WTC11 (cell line): Measurements from ENCODE around the gene TXN. TPM values are rescaled to one million over a fixed set of nuclear protein-coding genes. Genes with fewer than 3 reads are reported as not detected.
"Not testable (repeated sequence)": the region's sequence is repeated elsewhere in the genome, so short reads cannot be mapped to it uniquely, and the experiment has no call there.

Experiments used
- ATAC-seq: fragments of 200-7000 bp; cut with Tn5 transposase; 2 replicates; pipeline ENCODE4 v1.10.0; 2021; ENCODE audit warnings: mild to moderate bottlenecking, moderate library complexity
- CTCF ChIA-PET: fragments of 300-600 bp; sonication (Branson Sonifier 250); formaldehyde crosslinking; loops from one replicate; lab custom pipeline; 2021; ENCODE audit warnings: antibody characterized with exemption; lab: Charles Lee
- POLR2A ChIA-PET: fragments of 350-600 bp; sonication (Branson Sonifier 250); formaldehyde crosslinking; loops from one replicate; lab custom pipeline; 2021; ENCODE audit warnings: antibody characterized with exemption; lab: Charles Lee
- DNase-seq: peaks from one replicate; pipeline ENCODE4 v3.0.0; 2021; ENCODE audit warnings: low spot score
- H3K27ac Mint-ChIP-seq: 2 replicates; pipeline ENCODE4 v1.8.0; 2021; ENCODE audit warnings: mixed read lengths
- H3K27me3 Mint-ChIP-seq: 2 replicates; pipeline ENCODE4 v1.8.0; 2021; ENCODE audit warnings: low read depth, mild to moderate bottlenecking, moderate library complexity, mixed read lengths
- H3K36me3 Mint-ChIP-seq: 2 replicates; pipeline ENCODE4 v1.8.0; 2021; ENCODE audit warnings: mixed read lengths
- H3K4me1 Mint-ChIP-seq: 2 replicates; pipeline ENCODE4 v1.8.0; 2022; ENCODE audit warnings: mixed read lengths
- H3K4me3 Mint-ChIP-seq: 2 replicates; pipeline ENCODE4 v1.8.0; 2021; ENCODE audit warnings: mild to moderate bottlenecking, moderate library complexity, mixed read lengths
- H3K9me3 Mint-ChIP-seq: 2 replicates; pipeline ENCODE4 v1.8.0; 2021; ENCODE audit warnings: mixed read lengths
- ARID4B ChIP-seq: sonication (generic); formaldehyde crosslinking; IDR thresholded peaks from 2 replicates; pipeline ENCODE4 v1.8.0; 2023; ENCODE audit warnings: missing genetic modification reagents, mild to moderate bottlenecking, borderline replicate concordance
- ELF4 ChIP-seq: sonication (generic); formaldehyde crosslinking; IDR thresholded peaks from 2 replicates; pipeline ENCODE4 v1.8.1; 2022; ENCODE audit warnings: low read depth, mild to moderate bottlenecking, moderate library complexity, missing genetic modification reagents
- ERG ChIP-seq: fragments of 250-450 bp; sonication (Bioruptor Pico); IDR thresholded peaks from 2 replicates; pipeline ENCODE4 v1.8.0; 2021; ENCODE audit warnings: mild to moderate bottlenecking
- FOXK1 ChIP-seq: sonication (generic); formaldehyde crosslinking; IDR thresholded peaks from 2 replicates; pipeline ENCODE4 v1.8.0; 2022; ENCODE audit warnings: mild to moderate bottlenecking, moderate library complexity, missing genetic modification reagents
- HMGA2 ChIP-seq: fragments of 250-450 bp; sonication (Bioruptor Pico); IDR thresholded peaks from 2 replicates; pipeline ENCODE4 v1.4.0; 2021; ENCODE audit warnings: mild to moderate bottlenecking, moderate library complexity
- IRF1 ChIP-seq: sonication (generic); formaldehyde crosslinking; IDR thresholded peaks from 2 replicates; pipeline ENCODE4 v1.8.0; 2023; ENCODE audit warnings: missing genetic modification reagents
- MLX ChIP-seq: sonication (generic); formaldehyde crosslinking; IDR thresholded peaks from 2 replicates; pipeline ENCODE4 v1.8.1; 2023; ENCODE audit warnings: mild to moderate bottlenecking, missing genetic modification reagents, moderate library complexity
- NFYB ChIP-seq: sonication (generic); formaldehyde crosslinking; conservative IDR thresholded peaks from 2 replicates; pipeline ENCODE4 v1.8.0; 2022; ENCODE audit warnings: low read depth, missing genetic modification reagents
- NR1H2 ChIP-seq: sonication (generic); formaldehyde crosslinking; IDR thresholded peaks from 2 replicates; pipeline ENCODE4 v1.9.0; 2021; ENCODE audit warnings: mild to moderate bottlenecking, moderate library complexity, missing genetic modification reagents
- NR3C1 ChIP-seq: sonication (generic); formaldehyde crosslinking; conservative IDR thresholded peaks from 2 replicates; pipeline ENCODE4 v1.8.1; 2023; ENCODE audit warnings: low read depth, mild to moderate bottlenecking, missing genetic modification reagents
- SOX15 ChIP-seq: fragments of 250-450 bp; sonication (Bioruptor Pico); IDR thresholded peaks from 2 replicates; pipeline ENCODE4 v1.9.0; 2021; ENCODE audit warnings: mild to moderate bottlenecking
- STAT6 ChIP-seq: sonication (generic); formaldehyde crosslinking; conservative IDR thresholded peaks from 2 replicates; pipeline ENCODE4 v1.8.1; 2023; ENCODE audit warnings: mild to moderate bottlenecking, low read depth, missing genetic modification reagents, moderate library complexity
- TCF7 ChIP-seq: sonication (generic); formaldehyde crosslinking; IDR thresholded peaks from 2 replicates; pipeline ENCODE4 v1.8.0; 2022; ENCODE audit warnings: mild to moderate bottlenecking, low read depth, missing genetic modification reagents, moderate library complexity
- TEAD1 ChIP-seq: sonication (generic); formaldehyde crosslinking; IDR thresholded peaks from 2 replicates; pipeline ENCODE4 v1.8.0; 2022; ENCODE audit warnings: mild to moderate bottlenecking, missing genetic modification reagents
- TEAD4 ChIP-seq: sonication (generic); formaldehyde crosslinking; IDR thresholded peaks from 2 replicates; pipeline ENCODE4 v1.8.0; 2022; ENCODE audit warnings: mild to moderate bottlenecking, missing genetic modification reagents
- ZBTB21 ChIP-seq: sonication (generic); formaldehyde crosslinking; IDR thresholded peaks from 2 replicates; pipeline ENCODE4 v1.8.1; 2023; ENCODE audit warnings: mild to moderate bottlenecking, missing genetic modification reagents, borderline replicate concordance
- ZNF396 ChIP-seq: fragments of 250-450 bp; sonication (Bioruptor Pico); IDR thresholded peaks from 2 replicates; pipeline ENCODE4 v1.8.0; 2021; ENCODE audit warnings: mild to moderate bottlenecking, moderate library complexity, borderline replicate concordance
- ZNF423 ChIP-seq: fragments of 250-450 bp; sonication (Bioruptor Pico); IDR thresholded peaks from 2 replicates; pipeline ENCODE4 v2.1.2; 2022; ENCODE audit warnings: mild to moderate bottlenecking, moderate library complexity
- ZNF425 ChIP-seq: fragments of 250-450 bp; sonication (Bioruptor Pico); conservative IDR thresholded peaks from 2 replicates; pipeline ENCODE4 v1.9.0; 2021; ENCODE audit warnings: mild to moderate bottlenecking
- ZNF671 ChIP-seq: fragments of 250-450 bp; sonication (Bioruptor Pico); IDR thresholded peaks from 2 replicates; pipeline ENCODE4 v1.8.0; 2021; ENCODE audit warnings: mild to moderate bottlenecking
- total RNA-seq: library from RNA; stranded (reverse); gene quantifications from 3 replicates; pipeline ENCODE4 v1.2.3, GENCODE V29; 2021

The TXN gene
- total RNA-seq, 1 experiment from 2014 or later: 245 TPM

- TF ChIP-seq STAT6 (CRISPR knock-in tag) (no peak), NR1H2 (no peak), ZNF423 (CRISPR knock-in tag) (no peak), FOXK1 (CRISPR knock-in tag) (no peak)
These were observed 49.9 kb downstream of the TXN start (continued) for GRCh38 chr9:110206389-110206788.

- CTCF ChIA-PET: interaction anchor here (1.4 kb wide), 1 partner anchor 12 kb away, joined by 3 read pairs; no protein-coding TSS in a partner anchor
- H3K9me3 Mint-ChIP-seq, H3K4me1 Mint-ChIP-seq, ATAC-seq, DNase-seq, H3K36me3 Mint-ChIP-seq, H3K4me3 Mint-ChIP-seq, H3K27me3 Mint-ChIP-seq, POLR2A ChIA-PET, H3K27ac Mint-ChIP-seq: not testable (repeated sequence)
These were observed 50.7 kb downstream of the TXN start for GRCh38 chr9:110205612-110206011.

- no peak overlapping the region for H3K4me3 Mint-ChIP-seq
- DNase-seq (no peak), ATAC-seq (no peak)
- H3K27ac Mint-ChIP-seq: no peak overlapping the region
- H3K9me3 Mint-ChIP-seq: no peaks in the 10 kb centered on the region
- CTCF ChIA-PET: interaction anchor here (0.7 kb wide), 1 partner anchor 390 kb away, joined by 5 read pairs; no protein-coding TSS in a partner anchor
- no peaks in the 10 kb centered on the region for H3K27me3 Mint-ChIP-seq
- POLR2A ChIA-PET: no interaction called here
- no peak for TF ChIP-seq TEAD4 (CRISPR knock-in tag)
- TF ChIP-seq NR3C1: no peak
- no peak for TF ChIP-seq NR1H2
- TF ChIP-seq MLX: no peak
- TF ChIP-seq ZNF396 (CRISPR knock-in tag): no peak
- no peak for TF ChIP-seq ZNF425
- TF ChIP-seq ZBTB21 (CRISPR knock-in tag): no peak
- TF ChIP-seq IRF1 (CRISPR knock-in tag): no peak
- no peaks in the 10 kb centered on the region for H3K36me3 Mint-ChIP-seq
- no peaks in the 10 kb centered on the region for H3K4me1 Mint-ChIP-seq
These were observed 54.1 kb downstream of the TXN start for GRCh38 chr9:110202232-110202631.

- Mint-ChIP-seq H3K4me3 (no peak overlapping the region), H3K9me3 (no peaks in the 10 kb centered on the region), H3K27me3 (no peaks in the 10 kb centered on the region), H3K4me1 (no peaks in the 10 kb centered on the region), H3K27ac (no peak overlapping the region), H3K36me3 (no peaks in the 10 kb centered on the region)
- ATAC-seq (no peak), DNase-seq (no peak)
- ChIA-PET CTCF (interaction anchor here (0.8 to 0.9 kb wide), 2 partner anchors 18 to 296 kb away, joined by 3 to 5 read pairs; no protein-coding TSS in a partner anchor), POLR2A (no interaction called here)
- TF ChIP-seq TCF7 (CRISPR knock-in tag) (no peak), ARID4B (CRISPR knock-in tag) (no peak), TEAD1 (CRISPR knock-in tag) (no peak), NR1H2 (no peak), ERG (CRISPR knock-in tag) (no peak), SOX15 (no peak), ZNF671 (CRISPR knock-in tag) (no peak), NFYB (no peak), HMGA2 (no peak), ELF4 (CRISPR knock-in tag) (no peak)
These were observed 56.7 kb downstream of the TXN start for GRCh38 chr9:110199643-110200042.
